A549 (cell line): ENCODE data around the gene CLIC5. TPM values are rescaled to one million over a fixed set of nuclear protein-coding genes. Genes with fewer than 3 reads are reported as not detected.

ENCODE experiments used
- ATAC-seq, 2 experiments: fragments of 200-7000 bp in 1 of 2; fragments of >200 bp in 1 of 2; cut with Nextera tagmentation in 1 of 2; cut with Tn5 transposase in 1 of 2; 3 replicates each; pipeline versions ENCODE4 v1.8.0 to v1.9.1; 2018 to 2020; ENCODE audit warnings: mild to moderate bottlenecking in 1 of 2, moderate library complexity in 1 of 2
- CTCF ChIA-PET: fragments of 300-600 bp; sonication (Branson Sonifier 250); formaldehyde crosslinking; extraction: SDS; loops from one replicate; lab custom pipeline; 2021; ENCODE audit warnings: antibody characterized with exemption, inconsistent platforms; lab: Yijun Ruan, JAX
- POLR2A ChIA-PET: fragments of 350-600 bp; formaldehyde crosslinking; extraction: SDS; loops from one replicate; lab custom pipeline; 2021; ENCODE audit warnings: antibody characterized with exemption, inconsistent platforms; lab: Yijun Ruan, JAX
- DNase-seq, 2 experiments: peaks; one replicate each; pipeline versions ENCODE4 v3.0.0 to v3.0.0-alpha.2; 2011 to 2016; ENCODE audit warnings: low read depth in 1 of 2, low spot score in 1 of 2
- FAIRE-seq: peaks from 2 replicates; lab custom pipeline; 2011; peaks lifted over from hg19 to GRCh38; lab: Jason Lieb, UNC
- H3K27ac ChIP-seq, 2 experiments: fragments of >200 bp; sonication (Bioruptor Twin); formaldehyde crosslinking; 3 replicates each; pipeline ENCODE4 v1.5.1; 2016 to 2017
- H3K4me1 ChIP-seq: fragments of >200 bp; sonication (Bioruptor Twin); formaldehyde crosslinking; 3 replicates; pipeline ENCODE4 v1.6.1; 2016
- H3K4me2 ChIP-seq: fragments of >200 bp; sonication (Bioruptor Twin); formaldehyde crosslinking; 3 replicates; pipeline ENCODE4 v1.6.1; 2016
- H3K4me3 ChIP-seq: fragments of >200 bp; sonication (Bioruptor Twin); formaldehyde crosslinking; 3 replicates; pipeline ENCODE4 v1.5.1; 2016
- H3K9me3 ChIP-seq: fragments of >200 bp; sonication (Bioruptor Twin); formaldehyde crosslinking; 3 replicates; pipeline ENCODE4 v1.6.1; 2016
- BHLHE40 ChIP-seq: IDR thresholded peaks from 2 replicates; pipeline ENCODE4 v1.6.1; 2012; ENCODE audit warnings: low read depth, low read length, inconsistent platforms
- CEBPB ChIP-seq, 2 experiments: fragments of >200 bp in 1 of 2; sonication (Bioruptor Twin) in 1 of 2; formaldehyde crosslinking in 1 of 2; IDR thresholded peaks; 2 replicates each; pipeline ENCODE4 v1.6.1; 2012 to 2016
- CHD2 ChIP-seq: fragments of 150-350 bp; IDR thresholded peaks from 2 replicates; pipeline ENCODE4 v1.6.1; 2014; ENCODE audit warnings: low read length; ENCODE audit not compliant: partially characterized antibody
- CHD4 ChIP-seq: fragments of 200-600 bp; sonication (generic); IDR thresholded peaks from 2 replicates; pipeline ENCODE4 v1.6.1; 2016; ENCODE audit warnings: antibody characterized with exemption, mild to moderate bottlenecking, borderline replicate concordance
- EHF ChIP-seq: fragments of 250-450 bp; sonication (Bioruptor Pico); IDR thresholded peaks from 2 replicates; pipeline ENCODE4 v1.5.0; 2020; ENCODE audit warnings: mild to moderate bottlenecking
- EHMT2 ChIP-seq: fragments of 200-600 bp; sonication (generic); IDR thresholded peaks from 2 replicates; pipeline ENCODE4 v1.6.1; 2016; ENCODE audit warnings: antibody characterized with exemption, low read depth, mild to moderate bottlenecking, moderate library complexity
- ESRRA ChIP-seq: fragments of 150-350 bp; IDR thresholded peaks from 2 replicates; pipeline ENCODE4 v1.6.1; 2014; ENCODE audit warnings: mild to moderate bottlenecking, low read length, borderline replicate concordance
- FOSB ChIP-seq: fragments of 250-450 bp; sonication (Bioruptor Pico); IDR thresholded peaks from 2 replicates; pipeline ENCODE4 v1.5.0; 2020; ENCODE audit warnings: mild to moderate bottlenecking, moderate library complexity
- FOSL2 ChIP-seq, 2 experiments: fragments of 450-650 bp in 1 of 2; fragments of >200 bp in 1 of 2; sonication (Bioruptor Twin) in 1 of 2; formaldehyde crosslinking; IDR thresholded peaks; 2 replicates each; pipeline versions ENCODE4 v1.5.0 to v1.6.1; 2016 to 2020; ENCODE audit warnings: mild to moderate bottlenecking in 1 of 2, moderate library complexity in 1 of 2
- FOXS1 ChIP-seq: fragments of 250-450 bp; sonication (Bioruptor Pico); IDR thresholded peaks from 2 replicates; pipeline ENCODE4 v1.5.0; 2020; ENCODE audit warnings: mild to moderate bottlenecking, moderate library complexity
- GATA3 ChIP-seq: IDR thresholded peaks from 2 replicates; pipeline ENCODE4 v1.6.1; 2012; ENCODE audit warnings: borderline replicate concordance
- HDAC2 ChIP-seq: fragments of 200-600 bp; sonication (generic); IDR thresholded peaks from 2 replicates; pipeline ENCODE4 v1.6.1; 2016
- HOXA7 ChIP-seq: fragments of 250-450 bp; sonication (Bioruptor Pico); IDR thresholded peaks from 2 replicates; pipeline ENCODE4 v1.5.0; 2020; ENCODE audit warnings: mild to moderate bottlenecking, moderate library complexity
- HOXB13 ChIP-seq: fragments of 250-450 bp; sonication (Bioruptor Pico); IDR thresholded peaks from 2 replicates; pipeline ENCODE4 v1.5.0; 2020; ENCODE audit warnings: low read depth, mild to moderate bottlenecking, moderate library complexity
- JUN ChIP-seq, 2 experiments: fragments of >200 bp; sonication (Bioruptor Twin); formaldehyde crosslinking; IDR thresholded peaks; 2 replicates in 1 of 2; 3 replicates in 1 of 2; pipeline ENCODE4 v1.6.1; 2016 to 2017
- KDM5A ChIP-seq: fragments of 200-600 bp; sonication (generic); IDR thresholded peaks from 2 replicates; pipeline ENCODE4 v1.6.1; 2016; ENCODE audit warnings: antibody characterized with exemption, mild to moderate bottlenecking
- MYC ChIP-seq: IDR thresholded peaks from 2 replicates; pipeline ENCODE4 v1.6.1; 2012; ENCODE audit warnings: mild to moderate bottlenecking, inconsistent platforms, low read length, improper control_type of control experiment, borderline replicate concordance
- NPAS2 ChIP-seq: fragments of 250-450 bp; sonication (Bioruptor Pico); IDR thresholded peaks from 2 replicates; pipeline ENCODE4 v1.8.0; 2022; ENCODE audit warnings: mild to moderate bottlenecking, moderate library complexity, borderline replicate concordance
- NR3C1 ChIP-seq: fragments of >200 bp; sonication (Bioruptor Twin); formaldehyde crosslinking; IDR thresholded peaks from 3 replicates; pipeline ENCODE4 v1.6.1; 2017
- RAD21 ChIP-seq, 2 experiments: fragments of >200 bp in 1 of 2; sonication (Bioruptor Twin) in 1 of 2; formaldehyde crosslinking in 1 of 2; IDR thresholded peaks in 1 of 2; conservative IDR thresholded peaks in 1 of 2; 2 replicates in 1 of 2; 3 replicates in 1 of 2; pipeline ENCODE4 v1.6.1; 2012 to 2018; ENCODE audit warnings: inconsistent platforms in 1 of 2
- RCOR1 ChIP-seq: fragments of 150-350 bp; IDR thresholded peaks from 2 replicates; pipeline ENCODE4 v1.6.1; 2014; ENCODE audit warnings: antibody characterized with exemption, low read length, low read depth
- SREBF2 ChIP-seq: fragments of 450-650 bp; IDR thresholded peaks from 2 replicates; pipeline ENCODE4 v1.6.1; 2014; ENCODE audit warnings: mild to moderate bottlenecking, moderate library complexity
- TFCP2L1 ChIP-seq: fragments of 250-450 bp; sonication (Bioruptor Pico); IDR thresholded peaks from 2 replicates; pipeline ENCODE4 v1.5.0; 2021; ENCODE audit warnings: mild to moderate bottlenecking
- TP53 ChIP-seq: fragments of 250-450 bp; sonication (Bioruptor Pico); IDR thresholded peaks from 2 replicates; pipeline ENCODE4 v1.5.0; 2021; ENCODE audit warnings: mild to moderate bottlenecking, moderate library complexity
- ZC3H11A ChIP-seq: fragments of 450-650 bp; IDR thresholded peaks from 2 replicates; pipeline ENCODE4 v1.6.1; 2014; ENCODE audit warnings: antibody characterized with exemption, mild to moderate bottlenecking
- ZFP36 ChIP-seq: fragments of 450-650 bp; IDR thresholded peaks from 2 replicates; pipeline ENCODE4 v1.6.1; 2014; ENCODE audit warnings: borderline replicate concordance; ENCODE audit not compliant: partially characterized antibody
- ZNF302 ChIP-seq: fragments of 250-450 bp; sonication (Bioruptor Pico); IDR thresholded peaks from 2 replicates; pipeline ENCODE4 v1.9.0; 2021; ENCODE audit warnings: inconsistent platforms, mild to moderate bottlenecking, moderate library complexity
- WGBS: methylation state at CpG from one replicate; pipeline ENCODE4 v1.1.6; 2017; ENCODE audit errors: missing lambda C conversion rate; 5-methylcytosine and 5-hydroxymethylcytosine counted together
- polyA plus RNA-seq, 4 experiments: library from polyadenylated mRNA; depleted of rRNA in 3 of 4; stranded (reverse); fragments of >200 nt; fragmentation: RNase III in 1 of 4; extraction: RNeasy Plus Mini Kit Qiagen cat#74134 plus additional on column Dnase treatment in 1 of 4; gene quantifications; 2 replicates in 3 of 4; 3 replicates in 1 of 4; pipeline ENCODE4 v1.2.3, GENCODE V29; 2011 to 2017
- TF ChIP-seq, protein P1 (sequence below): IDR thresholded peaks from 2 replicates; pipeline ENCODE4 v1.6.1; 2012
- TF ChIP-seq, protein P2 (sequence below): fragments of 150-350 bp; IDR thresholded peaks from 2 replicates; pipeline ENCODE4 v1.6.1; 2014; ENCODE audit warnings: low read depth, mild to moderate bottlenecking, low read length

The CLIC5 gene
- polyA plus RNA-seq, 2 of the 4 experiments (the other 2 are of a cell fraction): not detected

DNA sequence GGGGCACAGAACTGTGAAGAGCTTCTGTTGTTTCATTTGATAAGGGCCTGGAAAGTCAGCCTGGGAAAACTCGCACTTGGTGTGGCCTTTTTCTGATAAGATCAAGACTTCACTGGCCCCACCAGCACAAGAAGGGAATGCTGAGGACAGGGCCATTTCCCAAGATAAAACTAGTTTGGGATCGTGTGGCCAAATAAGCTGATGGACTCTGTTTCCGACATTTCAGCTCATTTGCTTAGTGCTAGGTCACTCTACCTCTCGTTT is 116.0 kb downstream of the CLIC5 start:
- WGBS: 52% methylated on average over 4 of the region's 4 CpGs
- Histone ChIP-seq H3K4me1 (no peaks in the 10 kb centered on the region), H3K4me2 (no peak overlapping the region), H3K4me3 (no peak overlapping the region), H3K9me3 (no peaks in the 10 kb centered on the region), H3K27ac (no peak overlapping the region)
- TF ChIP-seq ZFP36 (no peak), GATA3 (no peak), TP53 (CRISPR knock-in tag) (no peak), BHLHE40 (no peak), RCOR1 (no peak), CHD2 (no peak), MYC (no peak), ESRRA (no peak)
- TF ChIP-seq, protein P1, sequence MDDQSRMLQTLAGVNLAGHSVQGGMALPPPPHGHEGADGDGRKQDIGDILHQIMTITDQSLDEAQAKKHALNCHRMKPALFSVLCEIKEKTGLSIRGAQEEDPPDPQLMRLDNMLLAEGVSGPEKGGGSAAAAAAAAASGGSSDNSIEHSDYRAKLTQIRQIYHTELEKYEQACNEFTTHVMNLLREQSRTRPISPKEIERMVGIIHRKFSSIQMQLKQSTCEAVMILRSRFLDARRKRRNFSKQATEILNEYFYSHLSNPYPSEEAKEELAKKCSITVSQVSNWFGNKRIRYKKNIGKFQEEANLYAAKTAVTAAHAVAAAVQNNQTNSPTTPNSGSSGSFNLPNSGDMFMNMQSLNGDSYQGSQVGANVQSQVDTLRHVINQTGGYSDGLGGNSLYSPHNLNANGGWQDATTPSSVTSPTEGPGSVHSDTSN: no peak
- TF ChIP-seq, protein P2, sequence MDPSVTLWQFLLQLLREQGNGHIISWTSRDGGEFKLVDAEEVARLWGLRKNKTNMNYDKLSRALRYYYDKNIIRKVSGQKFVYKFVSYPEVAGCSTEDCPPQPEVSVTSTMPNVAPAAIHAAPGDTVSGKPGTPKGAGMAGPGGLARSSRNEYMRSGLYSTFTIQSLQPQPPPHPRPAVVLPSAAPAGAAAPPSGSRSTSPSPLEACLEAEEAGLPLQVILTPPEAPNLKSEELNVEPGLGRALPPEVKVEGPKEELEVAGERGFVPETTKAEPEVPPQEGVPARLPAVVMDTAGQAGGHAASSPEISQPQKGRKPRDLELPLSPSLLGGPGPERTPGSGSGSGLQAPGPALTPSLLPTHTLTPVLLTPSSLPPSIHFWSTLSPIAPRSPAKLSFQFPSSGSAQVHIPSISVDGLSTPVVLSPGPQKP: no peak
- ATAC-seq (no peak), FAIRE-seq (no peak), DNase-seq (no peak)
- CTCF ChIA-PET: interaction anchor here (1.3 kb wide), 1 partner anchor 20 kb away, joined by 5 read pairs; no protein-coding TSS in a partner anchor
- POLR2A ChIA-PET: no interaction called here

DNA sequence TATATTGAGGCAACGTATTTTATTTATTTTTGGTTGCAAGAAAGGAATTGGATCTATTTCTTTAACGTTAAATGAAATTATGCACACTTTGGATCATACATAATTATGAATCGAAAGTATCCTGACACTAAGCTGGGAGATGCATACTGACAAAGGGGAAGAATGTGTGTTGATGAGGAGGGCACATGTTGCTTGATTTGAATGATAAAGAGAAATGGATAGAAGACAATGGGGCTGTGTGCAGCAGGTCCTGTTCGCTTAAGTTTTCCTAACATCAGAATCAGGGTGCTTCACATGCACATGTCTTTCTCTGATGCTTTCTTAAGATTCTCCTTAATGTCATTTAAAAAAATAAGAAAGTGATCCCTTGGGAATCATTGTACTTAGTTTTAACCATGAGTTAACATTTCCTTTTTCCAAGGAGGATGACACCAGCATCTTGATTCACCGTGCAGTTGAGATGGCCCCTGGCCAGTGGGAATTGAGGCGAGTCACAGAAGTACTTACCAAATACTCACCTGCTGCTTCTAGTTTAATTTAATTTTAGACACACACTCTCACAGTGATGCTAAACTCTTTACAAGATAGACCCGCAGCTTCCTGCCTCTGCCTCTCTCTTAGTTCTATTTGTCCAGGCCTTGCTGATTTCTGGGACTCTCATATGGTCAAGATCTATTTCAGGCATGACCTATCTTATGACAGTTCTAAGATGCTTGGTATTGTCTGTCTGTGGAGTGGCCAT is 116.5 kb downstream of the CLIC5 start:
- Histone ChIP-seq H3K27ac (no peak overlapping the region), H3K9me3 (no peaks in the 10 kb centered on the region), H3K4me2 (no peak overlapping the region), H3K4me3 (no peak overlapping the region), H3K4me1 (no peaks in the 10 kb centered on the region)
- no peak for ATAC-seq
- no peak for FAIRE-seq
- CTCF ChIA-PET: interaction anchor here (1.3 kb wide), 1 partner anchor 19 kb away, joined by 5 read pairs; no protein-coding TSS in a partner anchor
- 28% methylated on average over 7 of the region's 7 CpGs for WGBS
- POLR2A ChIA-PET: no interaction called here
- DNase-seq: no peak
- no peak for TF ChIP-seq RAD21 (conservative IDR thresholded peaks at IDR 0.05 in 1 of 2, IDR thresholded peaks at IDR 0.05 in 1 of 2)
- TF ChIP-seq NPAS2 (CRISPR knock-in tag): no peak
- TF ChIP-seq SREBF2: no peak
- TF ChIP-seq HOXB13 (CRISPR knock-in tag): no peak
- TF ChIP-seq FOXS1: no peak
- TF ChIP-seq NR3C1: no peak
- no peak for TF ChIP-seq ZNF302 (CRISPR knock-in tag)
- no peak for TF ChIP-seq FOSL2 (IDR thresholded peaks at IDR 0.05)
- TF ChIP-seq FOSL2 (CRISPR knock-in tag; IDR thresholded peaks at IDR 0.05): no peak
- no peak for TF ChIP-seq JUN (IDR thresholded peaks at IDR 0.05)
- TF ChIP-seq ESRRA: no peak
- TF ChIP-seq, all 56 proteins: peak for 0

DNA sequence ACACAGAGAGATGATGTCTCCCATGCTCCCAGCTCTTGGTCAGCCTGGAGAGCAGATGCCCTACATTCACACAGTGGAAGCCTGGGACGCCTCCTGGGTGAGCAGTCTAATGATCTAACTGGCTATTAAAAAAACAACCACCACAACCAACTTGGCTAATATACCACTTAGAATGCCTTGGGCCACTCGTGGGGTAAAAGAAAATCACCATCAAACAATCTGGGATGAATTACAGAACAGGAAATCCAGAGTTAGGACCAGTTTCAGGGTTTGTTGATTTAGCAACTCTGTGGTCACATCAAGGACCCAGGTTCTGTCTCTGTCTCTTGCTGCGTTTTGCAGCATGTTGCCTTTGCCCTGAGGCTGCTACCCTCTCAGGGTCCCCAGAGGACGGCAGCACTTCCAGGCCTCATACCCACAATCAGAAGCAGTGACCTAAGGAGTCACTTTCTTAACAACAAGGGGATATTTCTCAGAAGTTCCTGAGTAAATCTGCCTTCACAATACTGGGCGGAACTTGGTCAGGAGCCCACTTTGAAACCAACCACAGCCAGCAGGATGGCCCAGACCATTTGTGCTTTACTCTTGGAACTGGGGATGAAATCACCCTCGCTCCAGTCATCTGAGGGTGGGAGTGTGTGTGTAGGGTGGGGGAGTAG is 118.7 kb downstream of the CLIC5 start:
- no peaks in the 10 kb centered on the region for H3K9me3 ChIP-seq
- H3K4me2 ChIP-seq: no peak overlapping the region
- CTCF ChIA-PET: no interaction called here
- ATAC-seq: no peak
- TF ChIP-seq TFCP2L1 (CRISPR knock-in tag) (no peak), ZC3H11A (no peak), FOSB (no peak), JUN (IDR thresholded peaks at IDR 0.05) (no peak), EHMT2 (no peak), GATA3 (no peak), FOSL2 (IDR thresholded peaks at IDR 0.05) (no peak), FOSL2 (CRISPR knock-in tag; IDR thresholded peaks at IDR 0.05) (no peak), ZFP36 (no peak), CHD4 (no peak), EHF (CRISPR knock-in tag) (no peak), KDM5A (no peak), MYC (no peak), HDAC2 (no peak), RAD21 (conservative IDR thresholded peaks at IDR 0.05 in 1 of 2, IDR thresholded peaks at IDR 0.05 in 1 of 2) (no peak), RCOR1 (no peak), HOXA7 (CRISPR knock-in tag) (no peak), BHLHE40 (no peak), CEBPB (IDR thresholded peaks at IDR 0.05) (no peak)
- TF ChIP-seq, protein P1: no peak
- TF ChIP-seq, all 56 proteins: peak for 0
- Histone ChIP-seq H3K4me3 (no peak overlapping the region), H3K27ac (no peak overlapping the region), H3K4me1 (no peaks in the 10 kb centered on the region)
- POLR2A ChIA-PET: no interaction called here
- no peak for DNase-seq
- FAIRE-seq: no peak
- 21% methylated on average over 4 of the region's 6 CpGs for WGBS
